GM23338 (cell line): ENCODE data around the gene GDF11. TPM values are rescaled to one million over a fixed set of nuclear protein-coding genes. Genes with fewer than 3 reads are reported as not detected.

Source experiments
- ATAC-seq: fragments of 200-7000 bp; cut with Tn5 transposase; 3 replicates; pipeline ENCODE4 v1.9.1; 2020
- DNase-seq: peaks from one replicate; pipeline ENCODE4 v3.0.0-alpha.2; 2015; ENCODE audit warnings: low spot score
- H2AFZ ChIP-seq: fragments of 200-600 bp; sonication (generic); 2 replicates; pipeline ENCODE4 v1.8.0; 2016; ENCODE audit warnings: antibody characterized with exemption, mild to moderate bottlenecking, moderate library complexity
- H3F3A ChIP-seq: fragments of 200-600 bp; sonication (generic); replicated peaks from 2 replicates; pipeline ENCODE4 v1.8.0; 2017; ENCODE audit warnings: antibody characterized with exemption, mixed run types, low read depth
- H3K27ac ChIP-seq: fragments of 200-600 bp; sonication (generic); 2 replicates; pipeline ENCODE4 v1.6.1; 2016; ENCODE audit warnings: low read depth
- H3K27me3 ChIP-seq: fragments of 200-600 bp; sonication (generic); 2 replicates; pipeline ENCODE4 v1.8.0; 2016; ENCODE audit warnings: mild to moderate bottlenecking, mixed run types, moderate library complexity; ENCODE audit not compliant: insufficient read depth
- H3K36me3 ChIP-seq: fragments of 200-600 bp; sonication (generic); 2 replicates; pipeline ENCODE4 v1.8.0; 2016; ENCODE audit warnings: mild to moderate bottlenecking; ENCODE audit not compliant: insufficient read depth
- H3K4me1 ChIP-seq: fragments of 200-600 bp; sonication (generic); 2 replicates; pipeline ENCODE4 v1.8.0; 2016; ENCODE audit warnings: mild to moderate bottlenecking, moderate library complexity; ENCODE audit not compliant: insufficient read depth
- H3K4me2 ChIP-seq: fragments of 200-600 bp; sonication (generic); 2 replicates; pipeline ENCODE4 v1.7.1; 2017; ENCODE audit warnings: mixed run types
- H3K4me3 ChIP-seq: fragments of 200-600 bp; sonication (generic); 2 replicates; pipeline ENCODE4 v1.6.1; 2016; ENCODE audit warnings: mixed run types
- H3K79me2 ChIP-seq: fragments of 200-600 bp; sonication (generic); replicated peaks from 2 replicates; pipeline ENCODE4 v1.8.0; 2017; ENCODE audit warnings: mild to moderate bottlenecking; ENCODE audit not compliant: insufficient read depth
- H3K9me2 ChIP-seq: fragments of 200-600 bp; sonication (generic); 2 replicates; pipeline ENCODE4 v1.8.0; 2017; ENCODE audit not compliant: insufficient read depth
- H4K20me1 ChIP-seq: fragments of 200-600 bp; sonication (generic); replicated peaks from 2 replicates; pipeline ENCODE4 v1.8.0; 2017; ENCODE audit warnings: mild to moderate bottlenecking; ENCODE audit not compliant: insufficient read depth
- H3K27ac Mint-ChIP-seq: 2 replicates; pipeline ENCODE4 v1.8.0; 2020; ENCODE audit warnings: inconsistent platforms, mild to moderate bottlenecking, moderate library complexity, mixed read lengths
- H3K27me3 Mint-ChIP-seq: 3 replicates; pipeline ENCODE4 v1.8.0; 2022; ENCODE audit warnings: low read depth, mild to moderate bottlenecking, moderate library complexity, mixed read lengths, inconsistent platforms; ENCODE audit not compliant: insufficient read depth, poor library complexity
- H3K36me3 Mint-ChIP-seq: 3 replicates; pipeline ENCODE4 v1.8.0; 2021; ENCODE audit warnings: low read depth, mild to moderate bottlenecking, inconsistent platforms, moderate library complexity, mixed read lengths
- H3K4me1 Mint-ChIP-seq: 3 replicates; pipeline ENCODE4 v1.8.0; 2020; ENCODE audit warnings: mild to moderate bottlenecking, inconsistent platforms, mixed read lengths
- H3K4me3 Mint-ChIP-seq: 3 replicates; pipeline ENCODE4 v1.8.0; 2021; ENCODE audit warnings: moderate library complexity, mild to moderate bottlenecking, inconsistent platforms, mixed read lengths
- H3K9me3 Mint-ChIP-seq: 3 replicates; pipeline ENCODE4 v1.8.0; 2020; ENCODE audit warnings: moderate library complexity, mild to moderate bottlenecking, inconsistent platforms, mixed read lengths
- CREB1 ChIP-seq: fragments of 250-450 bp; sonication (Bioruptor Pico); IDR thresholded peaks from 2 replicates; pipeline ENCODE4 v1.5.0; 2020; ENCODE audit warnings: low read depth, mild to moderate bottlenecking, moderate library complexity
- CTCF ChIP-seq, 2 experiments: fragments of 200-600 bp in 1 of 2; sonication (generic) in 1 of 2; conservative IDR thresholded peaks; 2 replicates each; pipeline versions ENCODE4 v1.5.1 to v1.6.1; 2016 to 2017; ENCODE audit warnings: antibody characterized with exemption in 2 of 2, low read depth in 2 of 2, mild to moderate bottlenecking in 2 of 2, moderate library complexity in 1 of 2
- ETS1 ChIP-seq: IDR thresholded peaks from 2 replicates; pipeline ENCODE4 v1.6.1; 2016; ENCODE audit warnings: antibody characterized with exemption
- EZH2phosphoT487 ChIP-seq: fragments of 200-600 bp; sonication (generic); IDR thresholded peaks from one replicate; pipeline ENCODE4 v1.8.1; 2018; ENCODE audit warnings: antibody characterized with exemption; ENCODE audit not compliant: unreplicated experiment
- JUNB ChIP-seq: IDR thresholded peaks from one replicate; pipeline ENCODE4 v1.6.1; 2016; ENCODE audit warnings: antibody characterized with exemption; ENCODE audit not compliant: unreplicated experiment
- POLR2AphosphoS5 ChIP-seq: IDR thresholded peaks from 2 replicates; pipeline ENCODE4 v1.6.1; 2016; ENCODE audit warnings: antibody characterized with exemption, low read depth
- polyA plus RNA-seq: library from polyadenylated mRNA; unstranded; fragments of >200 nt; fragmentation: Nextera tagmentation; extraction: Ambion mirVana; gene quantifications from 2 replicates; pipeline ENCODE4 v1.2.1, GENCODE V29; 2016
- total RNA-seq: library from RNA; depleted of rRNA; stranded (reverse); fragments of >200 nt; shearing (Covaris generic); gene quantifications from 2 replicates; pipeline ENCODE4 v1.2.3, GENCODE V29; 2014
- TF ChIP-seq, protein P1 (sequence below): fragments of 250-450 bp; sonication (Bioruptor Pico); IDR thresholded peaks from 2 replicates; pipeline ENCODE4 v1.5.0; 2020; ENCODE audit warnings: mild to moderate bottlenecking, moderate library complexity

Gene GDF11
- total and polyA plus RNA-seq, 2 experiments from 2014 or later = 3.7 to 12.5 TPM

DNA sequence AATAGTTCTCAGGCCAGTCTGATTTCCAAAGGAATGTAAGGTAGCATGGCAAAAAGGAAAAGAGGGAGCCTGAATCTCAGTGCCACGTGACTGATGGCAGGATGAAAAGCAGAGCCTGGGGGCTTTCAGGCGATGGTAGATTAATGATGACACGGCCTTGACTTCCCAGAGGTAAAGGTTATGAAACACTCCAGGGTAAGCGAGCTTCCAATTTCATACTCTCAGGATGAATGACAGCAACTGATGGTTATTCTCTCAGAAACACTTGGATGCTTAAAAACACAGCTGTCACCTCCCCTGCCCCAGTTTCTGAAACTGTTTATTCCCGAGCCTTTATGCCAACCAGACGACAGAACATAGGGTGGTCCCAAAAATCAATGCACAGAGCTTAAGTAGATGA lies 28.8 kb downstream of the GDF11 start (continued):
- TF ChIP-seq, protein P1, sequence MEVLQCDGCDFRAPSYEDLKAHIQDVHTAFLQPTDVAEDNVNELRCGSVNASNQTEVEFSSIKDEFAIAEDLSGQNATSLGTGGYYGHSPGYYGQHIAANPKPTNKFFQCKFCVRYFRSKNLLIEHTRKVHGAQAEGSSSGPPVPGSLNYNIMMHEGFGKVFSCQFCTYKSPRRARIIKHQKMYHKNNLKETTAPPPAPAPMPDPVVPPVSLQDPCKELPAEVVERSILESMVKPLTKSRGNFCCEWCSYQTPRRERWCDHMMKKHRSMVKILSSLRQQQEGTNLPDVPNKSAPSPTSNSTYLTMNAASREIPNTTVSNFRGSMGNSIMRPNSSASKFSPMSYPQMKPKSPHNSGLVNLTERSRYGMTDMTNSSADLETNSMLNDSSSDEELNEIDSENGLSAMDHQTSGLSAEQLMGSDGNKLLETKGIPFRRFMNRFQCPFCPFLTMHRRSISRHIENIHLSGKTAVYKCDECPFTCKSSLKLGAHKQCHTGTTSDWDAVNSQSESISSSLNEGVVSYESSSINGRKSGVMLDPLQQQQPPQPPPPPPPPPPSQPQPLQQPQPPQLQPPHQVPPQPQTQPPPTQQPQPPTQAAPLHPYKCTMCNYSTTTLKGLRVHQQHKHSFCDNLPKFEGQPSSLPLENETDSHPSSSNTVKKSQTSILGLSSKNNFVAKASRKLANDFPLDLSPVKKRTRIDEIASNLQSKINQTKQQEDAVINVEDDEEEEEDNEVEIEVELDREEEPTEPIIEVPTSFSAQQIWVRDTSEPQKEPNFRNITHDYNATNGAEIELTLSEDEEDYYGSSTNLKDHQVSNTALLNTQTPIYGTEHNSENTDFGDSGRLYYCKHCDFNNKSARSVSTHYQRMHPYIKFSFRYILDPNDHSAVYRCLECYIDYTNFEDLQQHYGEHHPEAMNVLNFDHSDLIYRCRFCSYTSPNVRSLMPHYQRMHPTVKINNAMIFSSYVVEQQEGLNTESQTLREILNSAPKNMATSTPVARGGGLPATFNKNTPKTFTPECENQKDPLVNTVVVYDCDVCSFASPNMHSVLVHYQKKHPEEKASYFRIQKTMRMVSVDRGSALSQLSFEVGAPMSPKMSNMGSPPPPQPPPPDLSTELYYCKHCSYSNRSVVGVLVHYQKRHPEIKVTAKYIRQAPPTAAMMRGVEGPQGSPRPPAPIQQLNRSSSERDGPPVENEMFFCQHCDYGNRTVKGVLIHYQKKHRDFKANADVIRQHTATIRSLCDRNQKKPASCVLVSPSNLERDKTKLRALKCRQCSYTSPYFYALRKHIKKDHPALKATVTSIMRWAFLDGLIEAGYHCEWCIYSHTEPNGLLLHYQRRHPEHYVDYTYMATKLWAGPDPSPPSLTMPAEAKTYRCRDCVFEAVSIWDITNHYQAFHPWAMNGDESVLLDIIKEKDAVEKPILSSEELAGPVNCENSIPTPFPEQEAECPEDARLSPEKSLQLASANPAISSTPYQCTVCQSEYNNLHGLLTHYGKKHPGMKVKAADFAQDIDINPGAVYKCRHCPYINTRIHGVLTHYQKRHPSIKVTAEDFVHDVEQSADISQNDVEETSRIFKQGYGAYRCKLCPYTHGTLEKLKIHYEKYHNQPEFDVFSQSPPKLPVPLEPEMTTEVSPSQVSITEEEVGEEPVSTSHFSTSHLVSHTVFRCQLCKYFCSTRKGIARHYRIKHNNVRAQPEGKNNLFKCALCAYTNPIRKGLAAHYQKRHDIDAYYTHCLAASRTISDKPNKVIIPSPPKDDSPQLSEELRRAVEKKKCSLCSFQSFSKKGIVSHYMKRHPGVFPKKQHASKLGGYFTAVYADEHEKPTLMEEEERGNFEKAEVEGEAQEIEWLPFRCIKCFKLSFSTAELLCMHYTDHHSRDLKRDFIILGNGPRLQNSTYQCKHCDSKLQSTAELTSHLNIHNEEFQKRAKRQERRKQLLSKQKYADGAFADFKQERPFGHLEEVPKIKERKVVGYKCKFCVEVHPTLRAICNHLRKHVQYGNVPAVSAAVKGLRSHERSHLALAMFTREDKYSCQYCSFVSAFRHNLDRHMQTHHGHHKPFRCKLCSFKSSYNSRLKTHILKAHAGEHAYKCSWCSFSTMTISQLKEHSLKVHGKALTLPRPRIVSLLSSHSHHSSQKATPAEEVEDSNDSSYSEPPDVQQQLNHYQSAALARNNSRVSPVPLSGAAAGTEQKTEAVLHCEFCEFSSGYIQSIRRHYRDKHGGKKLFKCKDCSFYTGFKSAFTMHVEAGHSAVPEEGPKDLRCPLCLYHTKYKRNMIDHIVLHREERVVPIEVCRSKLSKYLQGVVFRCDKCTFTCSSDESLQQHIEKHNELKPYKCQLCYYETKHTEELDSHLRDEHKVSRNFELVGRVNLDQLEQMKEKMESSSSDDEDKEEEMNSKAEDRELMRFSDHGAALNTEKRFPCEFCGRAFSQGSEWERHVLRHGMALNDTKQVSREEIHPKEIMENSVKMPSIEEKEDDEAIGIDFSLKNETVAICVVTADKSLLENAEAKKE (CRISPR knock-in tag) = no peak
- TF ChIP-seq POLR2AphosphoS5 (no peak), JUNB (no peak), CTCF (conservative IDR thresholded peaks at IDR 0.05; ENCODE audit: low read depth in 2 of 2) (no peak)

GRCh38 chr12:55777856-55778255 lies 34.9 kb downstream of the GDF11 start:
- no peak overlapping the region; the same call in 1 of the 2 replicates for H3K27ac Mint-ChIP-seq
- TF ChIP-seq EZH2phosphoT487 (no peak), ETS1 (no peak), CREB1 (CRISPR knock-in tag) (no peak)
- TF ChIP-seq, protein P1 (CRISPR knock-in tag) = no peak

More at GRCh38 chr12:55777856-55778255, 34.9 kb downstream of the GDF11 start:
- Histone ChIP-seq H3K79me2 (peaks cover 28% of the 10 kb centered on the region), H3K4me2 (no peak overlapping the region), H3F3A (0 out of 2 replicates have a peak, but pooled peaks cover 2% of the 10 kb centered on the region), H3K4me1 (no peaks in the 10 kb centered on the region), H3K36me3 (peaks cover 25% of the 10 kb centered on the region), H4K20me1 (peaks cover 13% of the 10 kb centered on the region; the same call in 1 of the 2 replicates), H2AFZ (no peak overlapping the region), H3K9me2 (no peaks in the 10 kb centered on the region), H3K27ac (no peak overlapping the region), H3K4me3 (no peak overlapping the region), H3K27me3 (no peaks in the 10 kb centered on the region)
- ATAC-seq (no peak), DNase-seq (no peak)
- H3K27me3 Mint-ChIP-seq = peaks cover 1% of the 10 kb centered on the region
- H3K4me1 Mint-ChIP-seq = no peaks in the 10 kb centered on the region
- H3K9me3 Mint-ChIP-seq = no peaks in the 10 kb centered on the region
- peaks cover 57% of the 10 kb centered on the region for H3K36me3 Mint-ChIP-seq
- no peak overlapping the region for H3K4me3 Mint-ChIP-seq
